ENCODE data around the gene DBNDD1.
"Not testable (repeated sequence)": the region's sequence is repeated elsewhere in the genome, so short reads cannot be mapped to it uniquely, and the experiment has no call there.

DBNDD1 gene, protein sequence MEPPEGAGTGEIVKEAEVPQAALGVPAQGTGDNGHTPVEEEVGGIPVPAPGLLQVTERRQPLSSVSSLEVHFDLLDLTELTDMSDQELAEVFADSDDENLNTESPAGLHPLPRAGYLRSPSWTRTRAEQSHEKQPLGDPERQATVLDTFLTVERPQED

DNA sequence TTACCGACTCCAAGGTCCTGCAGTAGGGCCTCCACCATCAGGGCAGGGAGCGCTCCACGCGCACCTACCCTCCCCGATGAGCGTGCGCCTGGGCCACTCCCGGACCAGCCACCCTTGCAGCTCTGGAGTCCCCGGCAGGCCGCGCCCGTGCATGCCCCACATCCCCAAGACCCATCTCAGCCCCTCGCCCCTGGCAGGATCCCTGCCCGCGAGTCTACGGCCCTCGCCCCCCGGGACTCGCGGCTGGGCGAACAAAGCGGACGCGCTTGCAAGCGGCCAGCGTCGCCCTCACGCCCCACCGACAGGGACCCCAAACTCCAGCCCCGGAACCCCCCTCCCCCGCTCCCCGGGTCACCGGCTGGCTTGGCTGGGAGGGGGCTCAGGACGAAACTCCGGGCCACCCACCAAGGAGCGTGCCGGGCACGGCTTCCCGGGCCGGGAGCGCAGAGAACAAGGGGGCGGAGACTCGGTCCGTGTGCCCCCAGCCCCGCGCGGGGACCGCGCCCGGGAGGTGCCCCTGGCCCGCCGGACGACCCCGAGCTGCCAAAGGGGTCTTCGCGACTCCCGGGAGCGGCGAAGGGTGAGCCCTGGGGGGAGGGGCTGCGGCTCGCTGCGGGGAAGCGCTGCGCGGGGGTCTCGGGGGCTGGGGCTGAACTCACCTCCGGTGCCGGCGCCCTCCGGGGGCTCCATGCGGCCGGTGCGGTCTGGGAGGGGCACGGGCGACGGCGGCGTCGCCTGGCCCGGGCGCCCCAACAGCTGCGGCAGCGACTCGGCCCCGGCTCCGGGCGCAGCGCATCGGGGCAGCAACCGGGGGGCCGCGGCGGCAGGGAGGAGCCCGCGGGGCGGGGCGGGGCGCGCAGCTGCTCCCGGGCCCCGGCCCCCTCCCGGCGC lies at the start of gene DBNDD1:
Gene DBNDD1 (minus strand): TSS at position 805 of the 891 bp plus-strand sequence. CDS start 115 bp downstream, at position 690.
- no peak for DNase-seq (ENCODE audit: low read depth in 2 of 2)

DNA sequence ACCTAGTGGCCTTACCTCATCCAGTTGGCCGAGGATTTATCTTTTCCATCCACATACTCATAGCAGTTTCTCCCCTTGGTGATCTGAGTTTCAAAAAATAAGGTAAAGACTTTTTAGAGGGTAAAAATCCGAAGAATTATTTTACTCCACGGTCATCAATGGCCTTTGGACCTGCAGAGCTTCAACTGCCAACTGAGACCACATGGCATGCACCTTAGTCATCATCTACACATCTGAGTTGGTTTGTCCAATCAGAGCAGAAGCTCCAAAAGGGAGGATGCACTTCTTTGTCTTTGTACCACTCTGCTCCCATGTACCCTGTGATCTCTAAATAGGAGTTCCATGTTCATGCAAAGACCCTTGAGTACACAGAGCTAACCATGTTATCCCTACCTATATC lies 42.2 kb upstream of the DBNDD1 start:
- DNase-seq (ENCODE audit: low read depth in 2 of 2): no peak

DNA sequence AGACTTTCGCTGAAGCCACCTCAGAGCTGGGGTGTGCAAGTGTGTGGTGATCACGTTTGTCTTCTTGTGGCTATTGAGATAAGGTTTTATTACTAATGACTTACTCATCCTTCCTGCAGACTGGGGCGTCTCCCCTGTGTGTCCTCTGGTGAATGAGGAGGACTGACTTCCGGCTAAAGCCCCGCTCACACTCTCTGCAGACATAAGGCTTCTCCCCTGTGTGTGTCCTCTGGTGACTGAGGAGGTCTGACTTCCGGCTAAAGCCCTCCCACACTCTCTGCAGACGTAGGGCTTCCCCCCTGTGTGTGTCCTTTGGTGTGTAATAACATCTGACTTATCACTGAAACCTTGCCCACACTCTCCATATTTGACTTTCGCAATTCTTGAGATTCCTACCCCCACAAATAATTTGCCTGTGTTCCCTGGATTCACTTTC lies 38.5 kb upstream of the DBNDD1 start:
- peak in 1 of 2 experiments; percentile 20 for DNase-seq (ENCODE audit: low read depth in 2 of 2)

DNA sequence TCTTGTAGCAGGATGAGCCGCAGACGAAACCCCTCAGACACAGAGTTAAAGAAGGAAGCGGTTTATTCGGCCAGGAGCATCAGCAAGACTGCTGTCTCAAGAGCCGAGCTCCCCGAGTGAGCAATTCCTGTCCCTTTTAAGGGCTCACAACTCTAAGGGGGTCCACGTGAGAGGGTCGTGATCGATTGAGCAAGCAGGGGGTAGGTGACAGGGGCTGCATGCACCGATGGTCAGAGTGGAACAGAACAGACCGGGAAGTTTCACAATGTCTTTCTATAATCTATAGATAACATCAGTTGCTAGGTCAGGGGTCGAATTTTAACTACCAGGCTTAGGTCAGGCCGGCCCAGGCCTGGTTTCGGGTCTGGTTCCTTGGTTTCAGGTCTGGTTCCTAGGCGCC lies 37.3 kb upstream of the DBNDD1 start:
- not testable (repeated sequence) for DNase-seq (ENCODE audit: low read depth in 2 of 2)

DNA sequence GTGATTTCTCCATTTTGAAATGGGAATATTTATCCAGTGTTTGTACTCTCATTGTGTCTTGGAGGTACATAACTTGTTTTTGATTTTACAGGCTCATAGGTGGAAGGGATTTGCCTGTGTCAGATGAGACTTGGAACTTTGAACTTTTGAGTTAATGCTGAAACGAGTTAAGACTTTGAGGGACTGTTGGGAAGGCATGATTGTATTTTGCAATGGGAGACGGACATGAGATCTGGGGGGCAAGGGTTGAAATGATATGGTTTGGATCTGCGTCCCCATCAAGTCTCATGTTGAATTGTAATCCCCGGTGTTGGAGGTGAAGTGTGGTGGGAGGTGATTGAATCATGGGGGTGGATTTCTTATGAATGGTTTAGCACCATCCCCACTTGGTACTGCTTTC lies 36.1 kb upstream of the DBNDD1 start:
- DNase-seq (ENCODE audit: low read depth in 2 of 2): no peak

DNA sequence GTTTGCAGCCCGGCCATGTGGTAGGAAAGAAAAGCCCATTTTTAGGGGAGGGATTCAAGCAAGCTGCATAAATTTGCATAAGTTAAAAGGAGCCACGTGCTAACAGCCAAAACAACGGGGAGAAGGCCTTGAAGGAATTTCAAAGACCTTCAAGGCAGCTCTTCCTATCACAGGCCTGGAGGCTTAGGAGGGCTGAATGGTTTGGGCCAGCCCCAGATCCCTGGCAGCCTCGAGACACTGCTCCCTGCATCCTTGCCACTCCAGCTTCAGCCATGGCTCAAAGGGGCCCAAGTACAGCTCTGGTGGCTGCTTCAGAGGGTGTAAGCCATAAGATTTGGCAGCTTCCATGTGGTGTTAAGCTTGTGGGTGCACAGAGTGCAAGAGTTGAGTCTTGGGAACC lies 35.3 kb upstream of the DBNDD1 start:
- DNase-seq (ENCODE audit: low read depth in 2 of 2): no peak

DNA sequence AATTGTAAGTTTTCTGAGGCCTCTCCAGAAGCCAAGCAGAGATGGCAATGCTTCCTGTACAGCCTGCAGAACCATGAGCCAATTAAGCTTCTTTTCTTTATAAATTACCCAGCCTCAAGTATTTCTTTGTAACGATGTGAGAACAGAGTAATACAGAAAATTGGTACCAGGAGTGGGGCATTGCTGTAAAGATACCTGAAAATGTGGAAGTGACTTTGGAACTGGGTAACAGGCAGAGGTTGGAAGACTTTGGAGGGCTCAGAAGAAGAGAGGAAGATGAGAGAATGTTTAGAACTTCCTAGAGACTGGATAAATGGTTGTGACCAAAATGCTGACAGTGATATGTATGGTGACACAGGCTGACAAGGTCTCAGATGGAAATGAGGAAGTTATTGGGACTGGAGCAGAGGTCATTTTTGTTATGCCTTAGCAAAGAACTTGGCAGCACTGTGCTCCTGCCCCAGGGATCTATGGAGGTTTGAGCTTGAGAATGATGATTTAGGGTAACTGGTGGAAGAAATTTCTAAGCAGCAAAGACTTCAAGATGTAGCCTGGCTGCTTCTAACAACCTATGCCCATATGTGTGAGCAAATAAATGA lies 34.7 kb upstream of the DBNDD1 start:
- DNase-seq (ENCODE audit: low read depth in 2 of 2): no peak

DNA sequence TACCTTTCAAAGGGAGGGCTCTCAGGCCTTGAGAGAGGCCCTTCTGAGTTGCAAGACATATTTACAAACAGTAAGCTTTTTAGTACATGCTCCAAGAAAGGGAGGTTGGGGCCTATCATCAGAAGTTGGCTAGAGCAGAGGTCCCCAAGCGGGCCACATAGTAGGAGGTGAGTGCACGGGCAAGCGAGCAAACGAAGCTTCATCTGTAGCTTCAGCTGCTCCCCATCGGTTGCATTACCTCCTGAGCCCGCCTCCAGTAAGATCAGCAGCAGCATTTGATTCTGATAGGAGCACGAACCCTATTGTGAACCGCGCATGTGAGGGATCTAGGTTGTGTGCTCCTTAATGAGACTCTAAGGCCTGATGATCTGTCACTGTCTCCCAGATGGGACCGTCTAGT lies 31.7 kb upstream of the DBNDD1 start:
- no peak for DNase-seq (ENCODE audit: low read depth in 2 of 2)

DNA sequence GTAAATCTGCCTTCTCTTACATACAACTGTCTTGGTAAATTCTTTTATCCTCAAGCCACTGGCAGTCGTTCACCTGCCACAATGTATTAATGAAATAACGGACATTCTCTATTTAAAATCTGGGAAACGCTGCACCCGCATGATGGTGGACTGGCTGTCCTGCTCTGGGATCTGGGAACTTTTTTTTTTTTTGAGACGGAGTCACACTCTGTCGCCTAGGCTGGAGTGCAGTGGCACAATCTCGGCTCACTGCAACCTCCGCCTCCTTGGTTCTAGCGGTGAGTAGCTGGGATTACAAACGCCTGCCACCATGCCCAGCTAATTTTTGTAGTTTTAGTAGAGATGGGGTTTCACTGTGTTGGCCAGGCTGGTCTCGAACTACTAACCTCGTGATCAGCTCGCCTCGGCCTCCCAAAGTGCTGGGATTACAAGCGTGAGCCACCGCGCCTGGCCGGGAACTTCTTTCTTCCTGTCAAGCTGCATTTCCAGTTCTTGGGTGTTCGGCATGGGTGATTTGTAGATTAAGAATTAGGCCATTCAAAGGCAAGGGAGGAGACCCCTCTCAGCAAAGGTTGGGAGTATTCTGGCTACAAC lies 29.6 kb upstream of the DBNDD1 start:
- no peak for DNase-seq (ENCODE audit: low read depth in 2 of 2)

DNA sequence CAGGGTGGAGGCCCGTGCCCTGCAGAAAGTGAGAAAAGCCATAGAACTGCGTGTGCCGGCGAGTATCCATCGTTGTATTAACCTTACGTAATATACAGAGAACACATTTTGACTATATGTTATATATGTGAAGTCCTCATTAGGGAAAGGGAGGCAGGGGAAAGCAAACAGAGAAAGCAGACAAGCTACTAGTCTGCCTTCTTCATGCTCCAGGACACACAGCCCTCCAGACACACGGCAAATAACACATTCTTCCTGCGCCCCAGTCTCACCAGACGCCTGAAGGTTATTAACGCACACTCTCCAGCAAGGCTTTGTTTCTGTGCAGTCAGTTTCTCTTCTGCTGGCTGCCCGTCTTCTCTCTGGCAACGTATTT lies 29.1 kb upstream of the DBNDD1 start:
- no peak for DNase-seq (ENCODE audit: low read depth in 2 of 2)

DNA sequence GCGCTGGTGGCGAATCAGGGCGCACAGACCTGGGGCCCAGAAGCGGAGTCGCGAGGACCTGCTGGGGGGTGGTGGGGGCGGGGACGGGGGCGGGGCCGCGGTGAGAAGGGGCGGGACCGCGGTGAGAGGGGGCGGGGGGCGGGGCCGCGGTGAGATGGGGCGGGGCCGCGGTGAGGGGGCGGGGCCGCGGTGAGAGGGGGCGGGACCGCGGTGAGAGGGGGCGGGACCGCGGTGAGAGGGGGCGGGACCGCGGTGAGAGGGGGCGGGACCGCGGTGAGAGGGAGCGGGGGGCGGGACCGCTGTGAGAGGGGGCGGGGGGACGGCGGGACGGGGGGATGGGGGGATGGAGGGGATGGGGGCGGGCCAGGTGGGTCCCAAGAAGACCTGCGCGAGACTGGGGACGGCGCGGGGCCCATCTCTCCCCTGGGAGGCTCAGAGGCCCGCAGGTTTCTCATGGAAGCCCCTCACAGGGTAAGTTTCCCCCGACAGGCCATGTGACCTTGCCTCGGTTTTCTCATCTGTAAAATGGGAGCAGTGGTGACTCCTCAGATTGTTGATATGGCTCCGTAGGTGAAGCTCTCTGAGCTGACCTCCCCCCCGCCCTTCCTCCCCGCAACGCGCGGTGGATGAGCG lies 28.6 kb upstream of the DBNDD1 start:
- no peak for DNase-seq (ENCODE audit: low read depth in 2 of 2)

DNA sequence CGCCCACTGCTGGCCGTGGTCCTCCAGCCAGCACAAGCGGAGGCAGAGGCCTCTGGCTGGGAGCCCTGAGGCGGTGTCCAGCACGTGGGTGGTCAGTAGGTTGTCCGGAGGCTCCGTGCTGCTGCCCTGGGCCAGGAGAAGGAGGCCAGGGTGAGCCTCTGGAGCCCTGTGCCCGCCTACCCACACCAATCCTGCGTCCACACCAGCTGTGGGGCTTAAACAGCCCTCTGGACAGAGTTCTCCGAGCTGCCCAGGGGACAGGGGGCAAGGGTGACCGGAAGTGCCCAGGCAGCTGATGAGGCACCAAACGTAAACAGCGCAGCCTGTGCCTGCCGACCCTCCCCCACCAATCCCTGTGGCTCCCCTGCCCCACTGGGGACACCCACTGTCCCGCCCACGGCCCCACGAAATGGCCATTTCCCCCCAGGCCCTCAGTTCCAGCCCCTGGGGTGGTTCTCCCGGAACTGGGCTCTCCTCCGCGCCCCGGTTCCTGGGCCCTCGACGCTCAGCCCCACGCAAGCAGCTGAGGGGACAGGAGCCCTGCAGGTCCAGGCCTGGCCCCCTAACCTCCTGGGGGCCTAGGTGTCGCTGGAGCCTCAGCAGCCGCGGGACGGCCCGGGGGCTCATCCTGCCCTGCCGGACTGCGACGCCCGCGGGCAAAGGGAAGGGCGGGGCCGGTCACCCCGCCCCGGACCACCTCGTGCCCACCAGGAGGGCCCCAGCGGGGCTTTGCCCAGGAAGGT lies 27.9 kb upstream of the DBNDD1 start:
- no peak for DNase-seq (ENCODE audit: low read depth in 2 of 2)

DNA sequence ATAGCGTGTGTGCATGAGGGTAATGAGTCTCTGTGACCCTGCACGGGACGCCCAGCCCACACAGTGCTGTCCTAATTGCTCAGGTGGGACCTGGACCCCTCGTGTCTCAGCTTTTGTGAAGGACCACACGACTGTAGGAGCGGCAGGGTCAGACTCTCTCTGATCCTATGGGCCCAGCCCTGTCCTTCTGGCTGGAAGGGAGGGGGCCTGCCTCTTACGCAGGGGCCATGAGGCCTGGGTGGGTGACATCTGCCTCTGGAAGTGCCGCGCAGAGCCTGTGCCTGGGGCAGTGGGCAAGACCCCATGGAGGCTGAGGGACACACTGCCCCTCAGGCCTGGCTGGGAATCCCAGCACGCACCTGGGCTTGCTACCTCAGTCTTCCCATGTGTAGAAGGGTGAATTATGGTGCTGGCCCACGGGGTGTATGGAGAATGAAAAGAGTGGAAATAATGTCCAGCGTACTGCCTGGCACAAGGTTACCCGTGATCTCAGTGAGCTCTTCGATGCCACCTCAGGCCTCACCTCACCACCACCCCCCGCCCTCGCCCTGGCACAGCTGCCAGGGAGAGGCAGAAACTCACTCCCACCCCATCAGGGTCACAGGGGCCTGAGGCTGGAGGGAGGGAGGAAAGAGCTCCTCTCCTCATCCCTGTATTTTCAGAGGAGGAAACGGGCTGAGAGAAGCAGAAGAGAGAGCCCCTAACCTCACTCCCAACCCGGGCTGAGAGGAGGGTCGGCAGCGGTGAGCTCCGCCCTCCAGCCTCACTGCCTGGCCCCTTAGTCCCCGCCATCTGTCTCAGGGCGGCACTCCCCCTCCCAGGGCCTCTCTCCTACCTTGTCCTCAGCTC lies 27.1 kb upstream of the DBNDD1 start:
- no peak for DNase-seq (ENCODE audit: low read depth in 2 of 2)

DNA sequence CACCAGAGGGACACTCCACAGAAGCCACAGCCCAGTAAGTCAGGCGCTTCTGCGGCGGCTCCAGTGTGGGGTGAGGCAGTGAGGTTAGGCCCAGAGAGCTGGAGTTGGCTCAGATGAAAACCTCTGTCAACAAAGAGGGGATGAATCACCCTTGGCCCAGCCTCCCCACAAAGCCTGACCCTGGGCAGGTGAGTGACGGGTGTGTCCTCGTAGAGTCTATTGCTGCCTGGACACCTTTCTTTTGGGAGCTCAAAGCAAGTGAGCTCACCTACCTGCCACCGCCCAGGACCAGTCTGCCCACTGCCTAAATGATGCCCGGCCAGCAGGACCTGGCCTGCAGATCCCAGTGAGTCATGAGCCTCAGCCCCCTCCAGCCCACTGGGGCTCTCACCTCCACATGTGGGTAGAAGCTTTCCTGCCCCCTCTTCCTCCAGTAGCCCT lies 24.9 kb upstream of the DBNDD1 start:
- no peak for DNase-seq (ENCODE audit: low read depth in 2 of 2)

DNA sequence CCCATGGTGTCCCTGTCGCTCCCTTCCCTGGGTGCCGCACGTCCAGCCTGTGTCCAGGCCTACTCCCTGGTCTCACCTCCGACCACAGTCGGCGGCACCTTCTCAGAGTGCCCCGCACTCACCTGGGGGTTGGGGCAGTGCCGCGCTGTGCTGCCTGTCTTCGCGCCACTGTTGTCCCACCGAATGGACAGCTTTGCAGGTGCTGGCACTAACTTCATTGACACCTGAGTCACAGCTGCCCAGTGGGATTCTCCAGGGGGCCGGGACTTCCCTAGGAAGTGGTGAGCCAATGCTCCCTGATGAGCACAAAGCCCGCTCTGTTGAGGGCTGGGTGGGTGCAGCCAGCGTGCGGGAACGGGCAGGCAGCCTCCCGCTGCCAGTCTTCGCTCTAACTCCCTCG lies 24.3 kb upstream of the DBNDD1 start:
- DNase-seq (ENCODE audit: low read depth in 2 of 2): no peak

DNA sequence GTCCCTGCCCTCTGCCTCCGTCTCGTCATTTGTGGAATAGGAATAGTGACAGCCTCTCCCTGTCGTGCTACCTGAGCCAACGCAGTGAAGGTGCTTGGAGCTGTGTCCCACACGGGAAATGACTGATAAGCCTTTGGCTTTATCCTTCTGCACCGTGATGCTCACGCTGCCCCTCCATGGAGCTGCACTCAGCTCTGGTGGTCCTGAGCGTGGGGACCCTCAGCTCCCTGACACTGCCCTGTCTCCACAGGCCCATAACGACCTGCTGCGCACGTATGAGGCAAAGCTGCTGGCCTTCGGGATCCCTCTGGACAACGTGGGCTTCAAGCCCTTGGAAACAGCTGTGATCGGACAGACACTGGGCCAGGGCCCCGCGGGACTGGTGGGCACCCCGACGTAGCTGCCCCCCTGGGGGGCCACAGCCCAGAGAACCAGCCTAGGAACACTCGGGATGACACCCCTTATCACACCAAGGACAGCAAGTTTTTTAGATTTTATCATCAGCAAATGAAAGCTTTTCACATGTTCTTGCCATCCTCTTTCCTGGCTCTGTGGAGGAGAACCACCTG lies 23.8 kb upstream of the DBNDD1 start:
- no peak for DNase-seq (ENCODE audit: low read depth in 2 of 2)

DNA sequence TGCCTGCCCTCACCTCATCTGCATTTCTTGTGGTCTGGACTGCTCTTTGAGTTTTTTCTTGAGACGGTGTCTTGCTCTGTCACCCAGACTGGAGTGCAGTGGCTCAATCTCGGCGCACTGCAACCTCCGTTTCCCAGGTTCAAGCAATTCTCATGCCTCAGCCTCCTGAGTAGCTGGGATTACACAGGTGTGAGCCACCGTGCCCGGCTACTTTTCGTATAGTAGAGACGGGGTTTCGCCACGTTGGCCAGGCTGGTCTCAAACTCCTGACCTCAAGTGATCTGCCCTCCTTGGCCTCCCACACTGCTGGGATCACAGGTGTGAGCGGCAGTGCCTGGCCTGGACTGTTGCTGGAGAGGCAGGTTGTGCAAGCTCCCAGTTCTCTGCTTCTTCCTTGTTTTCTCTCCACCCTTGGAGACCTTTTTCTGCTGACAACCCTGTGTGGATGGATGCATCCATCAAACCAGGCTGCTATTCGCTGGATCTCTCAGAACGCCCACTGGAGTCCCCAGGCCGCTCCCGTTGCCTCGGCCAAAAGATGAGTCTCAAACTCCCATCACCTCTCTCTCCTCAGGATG lies 22.7 kb upstream of the DBNDD1 start:
- no peak for DNase-seq (ENCODE audit: low read depth in 2 of 2)

DNA sequence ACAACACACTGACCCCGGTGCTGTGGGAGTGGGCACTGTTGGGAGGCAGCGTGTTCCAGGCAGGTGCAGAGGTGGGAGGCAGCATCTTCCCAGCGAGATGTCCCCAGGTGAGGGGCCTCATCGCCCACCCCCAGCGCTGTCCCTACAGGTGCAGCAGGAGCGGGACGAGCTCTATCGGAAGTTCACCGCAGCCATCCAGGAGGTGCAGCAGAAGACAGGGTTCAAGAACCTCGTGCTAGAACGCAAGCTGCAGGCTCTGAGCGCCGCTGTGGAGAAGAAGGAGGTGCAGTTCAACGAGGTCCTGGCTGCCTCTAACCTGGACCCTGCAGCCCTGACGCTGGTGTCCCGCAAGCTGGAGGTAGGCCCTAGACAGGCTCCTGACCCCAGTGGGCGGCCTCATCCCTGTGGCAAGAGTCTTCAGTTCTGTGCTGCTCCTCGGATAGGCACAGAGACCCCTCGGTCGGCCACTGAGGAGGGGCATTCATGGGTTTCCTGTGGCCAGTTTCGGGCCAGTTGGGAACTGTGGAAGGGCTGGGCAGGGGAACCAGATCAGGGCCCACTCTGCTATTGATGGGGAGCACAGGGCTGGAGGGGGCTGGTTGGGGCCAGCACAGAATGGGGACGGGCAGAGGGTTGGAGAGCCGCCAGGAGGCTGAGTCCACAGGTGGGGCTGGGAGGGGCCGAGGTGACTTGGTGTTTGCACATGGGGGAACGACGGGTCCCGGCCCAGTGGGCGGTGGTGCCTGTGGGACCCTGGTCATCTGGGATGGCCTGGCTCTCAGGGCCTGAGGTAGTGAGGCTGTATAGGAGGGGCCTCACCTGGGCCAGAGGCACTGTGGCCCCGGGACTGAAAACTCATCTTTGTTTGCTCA lies 21.1 kb upstream of the DBNDD1 start:
- DNase-seq (ENCODE audit: low read depth in 2 of 2): no peak

DNA sequence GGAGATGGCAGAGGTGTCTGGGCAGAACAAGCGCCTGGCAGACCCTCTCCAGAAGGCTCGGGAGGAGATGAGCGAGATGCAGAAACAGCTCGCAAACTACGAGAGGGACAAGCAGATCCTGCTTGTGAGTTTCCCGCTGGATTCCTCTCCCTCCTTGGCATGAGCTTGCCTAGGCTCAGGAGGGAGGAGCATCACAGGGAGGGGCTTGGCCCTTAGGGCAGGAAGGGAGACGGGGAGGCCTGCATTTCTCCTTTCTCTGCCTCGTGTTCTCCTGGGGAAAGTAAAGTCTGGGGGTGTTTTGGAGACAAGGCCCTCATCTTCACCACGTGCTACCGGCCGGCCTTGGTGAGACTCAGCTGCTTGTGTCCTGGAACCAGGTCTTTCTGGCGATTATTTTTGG lies 18.0 kb upstream of the DBNDD1 start:
- DNase-seq (ENCODE audit: low read depth in 2 of 2): no peak

All from fibroblast of skin of left biceps (primary cell).